Mucosa of descending colon (tissue), 3 donors: Measurements from ENCODE around the gene JPH3. TPM values are rescaled to one million over a fixed set of nuclear protein-coding genes. Genes with fewer than 3 reads are reported as not detected.

Source experiments
- ATAC-seq: fragments of 200-7000 bp; cut with Tn5 transposase; one replicate; pipeline ENCODE4 v1.9.1; 2020; ENCODE audit warnings: mild to moderate bottlenecking, moderate library complexity
- DNase-seq, 3 donors: peaks; one replicate each; pipeline ENCODE4 v3.0.0-alpha.2; 2020
- H3K36me3 ChIP-seq: fragments of 200-600 bp; one replicate; pipeline ENCODE4 v1.8.0; 2021; ENCODE audit warnings: low read depth, mild to moderate bottlenecking
- H3K4me1 ChIP-seq: fragments of 200-600 bp; one replicate; pipeline ENCODE4 v1.8.0; 2021; ENCODE audit warnings: low read depth, mild to moderate bottlenecking
- H3K4me3 ChIP-seq: fragments of 200-600 bp; one replicate; pipeline ENCODE4 v1.8.0; 2021; ENCODE audit warnings: mild to moderate bottlenecking
- H3K9me3 ChIP-seq: fragments of 200-600 bp; one replicate; pipeline ENCODE4 v1.8.0; 2021; ENCODE audit warnings: mild to moderate bottlenecking
- intact Hi-C, 2 donors: fragments of 100-400 bp; cut with DNase I in 1 of 2; cut with micrococcal nuclease in 1 of 2; formaldehyde crosslinking; loops; one replicate each; pipeline versions ENCODE4 v1.11.0 to v1.11.1; 2022; cut with DNase I, micrococcal nuclease
- total RNA-seq, 3 donors: library from RNA; stranded (reverse); fragmentation: NEBNext Ultra II Directional in 2 of 3; extraction: Animal tissue kit (Norgen Biotek cat#: 25700) in 2 of 3; gene quantifications; one replicate each; pipeline versions ENCODE4 v1.2.1 to v1.2.4, GENCODE V29; 2021 to 2023
- TF ChIP-seq, protein P1 (sequence below): fragments of 200-600 bp; IDR thresholded peaks from one replicate; pipeline ENCODE4 v1.8.0; 2022; ENCODE audit warnings: antibody characterized with exemption, mild to moderate bottlenecking
- donor health status: DM: no; HTN: no; CAD: no; lungs with moderate emphysema.
- donor health status: DM: no; HTN: no; CAD: no.
- donor health status: DM: no; HTN: yes; CAD: no.

JPH3 gene
- total RNA-seq, 3 donors from 2014 or later: 0.17 to 2.1 (median 0.84) TPM

DNA sequence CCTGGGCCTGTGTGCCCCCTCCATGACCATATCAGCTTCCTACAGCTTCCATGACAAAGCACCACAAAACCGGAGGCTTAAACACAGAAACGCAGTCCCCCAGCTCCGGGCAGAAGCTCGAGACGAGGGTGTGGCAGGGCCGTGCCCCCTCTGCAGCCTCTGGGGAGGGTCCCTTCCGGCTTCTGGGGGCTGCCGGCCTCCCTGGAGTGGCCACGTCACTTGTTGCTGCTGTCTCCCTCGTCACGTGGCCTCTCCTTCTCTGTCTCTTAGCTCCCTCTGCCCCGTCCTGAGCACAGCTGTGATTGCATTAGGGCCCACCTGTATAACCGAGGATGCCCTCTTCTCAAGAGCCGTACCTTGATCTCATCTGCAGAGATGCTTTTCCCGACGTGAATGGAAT is 64.6 kb downstream of the JPH3 start:
- H3K4me1 ChIP-seq: no peaks in the 10 kb centered on the region
- DNase-seq (no peak), ATAC-seq (no peak)
- TF ChIP-seq, protein P1, sequence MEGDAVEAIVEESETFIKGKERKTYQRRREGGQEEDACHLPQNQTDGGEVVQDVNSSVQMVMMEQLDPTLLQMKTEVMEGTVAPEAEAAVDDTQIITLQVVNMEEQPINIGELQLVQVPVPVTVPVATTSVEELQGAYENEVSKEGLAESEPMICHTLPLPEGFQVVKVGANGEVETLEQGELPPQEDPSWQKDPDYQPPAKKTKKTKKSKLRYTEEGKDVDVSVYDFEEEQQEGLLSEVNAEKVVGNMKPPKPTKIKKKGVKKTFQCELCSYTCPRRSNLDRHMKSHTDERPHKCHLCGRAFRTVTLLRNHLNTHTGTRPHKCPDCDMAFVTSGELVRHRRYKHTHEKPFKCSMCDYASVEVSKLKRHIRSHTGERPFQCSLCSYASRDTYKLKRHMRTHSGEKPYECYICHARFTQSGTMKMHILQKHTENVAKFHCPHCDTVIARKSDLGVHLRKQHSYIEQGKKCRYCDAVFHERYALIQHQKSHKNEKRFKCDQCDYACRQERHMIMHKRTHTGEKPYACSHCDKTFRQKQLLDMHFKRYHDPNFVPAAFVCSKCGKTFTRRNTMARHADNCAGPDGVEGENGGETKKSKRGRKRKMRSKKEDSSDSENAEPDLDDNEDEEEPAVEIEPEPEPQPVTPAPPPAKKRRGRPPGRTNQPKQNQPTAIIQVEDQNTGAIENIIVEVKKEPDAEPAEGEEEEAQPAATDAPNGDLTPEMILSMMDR: no peak
- no peak overlapping the region for H3K4me3 ChIP-seq
- no peaks in the 10 kb centered on the region for H3K36me3 ChIP-seq
- H3K9me3 ChIP-seq: no peaks in the 10 kb centered on the region
- intact Hi-C loops: no loop called here

DNA sequence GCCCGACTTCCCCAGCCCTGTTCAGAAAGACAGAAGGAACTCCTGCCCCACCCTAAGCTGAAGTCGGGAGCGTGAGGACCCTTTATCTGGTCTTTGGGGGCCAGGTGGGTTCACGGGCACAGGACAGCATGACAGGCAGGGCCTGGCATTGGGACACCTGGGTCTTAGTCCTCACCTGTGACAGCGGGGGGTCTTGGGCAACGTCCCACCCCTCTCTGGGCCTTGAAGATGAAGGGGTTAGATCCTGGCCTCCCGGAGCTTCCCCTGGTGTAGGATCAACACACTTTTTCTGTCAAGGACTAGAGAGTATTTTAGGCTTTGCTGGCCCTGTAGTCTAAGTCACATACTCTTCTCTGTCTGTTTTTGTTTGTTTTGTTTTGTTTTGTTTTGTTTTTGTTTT is 65.1 kb downstream of the JPH3 start:
- intact Hi-C loops: no loop called here
- TF ChIP-seq, protein P1: no peak
- Histone ChIP-seq H3K4me3 (no peak overlapping the region), H3K4me1 (no peaks in the 10 kb centered on the region), H3K9me3 (no peaks in the 10 kb centered on the region), H3K36me3 (no peaks in the 10 kb centered on the region)
- ATAC-seq (no peak), DNase-seq (no peak)

DNA sequence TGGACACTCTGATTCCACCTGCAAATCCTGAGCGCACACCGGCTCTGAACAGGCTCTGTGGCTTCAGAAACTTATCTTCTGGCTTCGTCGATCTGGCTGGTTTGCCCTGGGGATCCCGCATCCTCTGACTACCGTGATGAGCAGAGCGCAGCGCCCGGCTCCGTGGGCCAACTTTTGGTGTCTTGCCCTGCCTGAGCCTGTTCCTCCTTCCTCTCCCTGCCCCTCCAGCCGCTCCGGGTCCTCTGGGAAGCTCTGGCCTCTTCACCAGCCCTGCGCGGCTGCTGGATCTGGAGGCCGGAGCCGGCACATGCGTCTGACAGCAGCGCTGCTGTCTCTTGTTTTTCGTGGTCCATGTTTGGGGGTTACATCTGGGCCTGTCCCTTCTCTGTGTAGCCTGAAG is 65.6 kb downstream of the JPH3 start:
- TF ChIP-seq, protein P1: no peak
- no peak for DNase-seq
- H3K9me3 ChIP-seq: no peaks in the 10 kb centered on the region
- no peak overlapping the region for H3K4me3 ChIP-seq
- intact Hi-C loops: no loop called here
- H3K36me3 ChIP-seq: no peaks in the 10 kb centered on the region
- H3K4me1 ChIP-seq: no peaks in the 10 kb centered on the region
- no peak for ATAC-seq

DNA sequence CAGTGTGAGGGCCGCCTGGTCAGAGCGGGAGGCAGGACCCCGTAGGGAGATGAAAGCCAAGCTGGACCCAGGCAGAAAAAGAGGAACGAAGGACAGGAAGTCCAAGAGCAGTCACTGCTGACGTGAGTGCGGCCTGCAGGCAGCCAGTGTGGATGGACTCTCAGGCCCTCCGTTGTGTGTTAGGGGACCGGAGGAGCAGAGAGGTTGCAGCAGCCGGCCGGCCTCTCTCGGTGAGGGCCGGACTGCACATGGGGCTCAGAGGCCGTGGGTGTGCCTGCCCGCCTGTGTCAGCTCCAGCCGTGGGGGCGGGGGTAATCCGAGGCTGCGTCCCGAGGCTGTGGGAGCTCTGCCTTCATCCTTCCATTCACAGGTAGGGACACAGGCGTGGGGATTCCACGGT is 67.4 kb downstream of the JPH3 start:
- ATAC-seq (no peak), DNase-seq (no peak)
- Histone ChIP-seq H3K4me1 (no peaks in the 10 kb centered on the region), H3K9me3 (no peaks in the 10 kb centered on the region), H3K36me3 (no peaks in the 10 kb centered on the region), H3K4me3 (no peak overlapping the region)
- intact Hi-C loops: no loop called here
- TF ChIP-seq, protein P1: no peak

DNA sequence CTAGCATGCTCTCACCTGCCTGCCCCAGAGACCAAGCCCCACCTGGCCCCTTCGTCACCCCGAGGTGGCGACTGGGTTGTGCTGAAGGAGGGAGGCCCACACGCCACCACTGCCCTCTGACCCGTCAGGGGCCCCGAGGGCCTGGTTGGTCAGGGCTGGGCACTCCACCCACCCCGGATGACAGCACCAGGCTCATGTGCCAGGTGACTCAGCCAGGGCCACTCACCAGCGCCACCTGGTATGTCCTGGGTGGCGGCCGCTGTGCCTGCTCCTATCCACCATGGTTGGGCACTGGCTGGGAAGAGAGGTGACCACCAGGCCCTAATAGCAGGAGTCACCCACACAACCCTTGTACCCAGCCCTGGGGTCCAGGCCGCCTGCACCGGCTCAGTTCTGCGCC is 68.9 kb downstream of the JPH3 start:
- no peak for DNase-seq
- no peak for ATAC-seq
- intact Hi-C loops: no loop called here
- Histone ChIP-seq H3K4me1 (no peaks in the 10 kb centered on the region), H3K9me3 (no peaks in the 10 kb centered on the region), H3K4me3 (no peak overlapping the region), H3K36me3 (no peaks in the 10 kb centered on the region)
- TF ChIP-seq, protein P1: no peak

DNA sequence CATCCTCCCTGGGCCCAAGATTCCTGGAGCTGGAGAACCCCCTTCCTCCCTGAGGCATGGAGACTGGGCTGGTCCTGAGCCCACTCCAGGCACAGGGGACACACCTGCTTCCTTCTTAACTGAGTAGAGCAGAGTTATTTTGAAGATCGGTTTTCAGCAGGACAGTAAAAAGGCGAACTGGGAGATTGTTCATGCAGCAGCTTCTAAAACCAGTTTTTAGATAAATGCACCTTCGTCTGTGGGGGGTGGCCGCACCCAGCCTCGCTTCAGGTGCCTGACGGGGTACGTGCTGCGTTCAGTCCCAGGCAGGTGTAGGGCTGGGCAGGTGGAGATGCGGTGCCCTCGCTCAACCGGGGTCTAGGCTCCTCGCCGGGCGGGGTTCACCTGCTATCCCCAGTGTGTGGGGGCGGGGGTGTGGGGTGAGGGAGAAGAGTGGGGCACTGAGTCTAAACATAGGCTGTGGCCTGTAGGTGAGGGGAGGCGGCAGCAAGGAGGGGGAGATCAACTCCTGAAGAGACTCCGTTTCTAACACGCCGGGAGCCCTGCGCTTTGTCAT is 69.5 kb downstream of the JPH3 start:
- Histone ChIP-seq H3K9me3 (no peaks in the 10 kb centered on the region), H3K36me3 (no peaks in the 10 kb centered on the region), H3K4me1 (no peaks in the 10 kb centered on the region), H3K4me3 (no peak overlapping the region)
- ATAC-seq (no peak), DNase-seq (no peak)
- TF ChIP-seq, protein P1: no peak
- intact Hi-C loops: no loop called here
